ENCODE data around the gene CD99L2. TPM values are rescaled to one million over a fixed set of nuclear protein-coding genes. Genes with fewer than 3 reads are reported as not detected.
"Not testable (repeated sequence)": the region's sequence is repeated elsewhere in the genome, so short reads cannot be mapped to it uniquely, and the experiment has no call there.

The CD99L2 gene
- total RNA-seq, 2 donors from 2014 or later, result 12.3 to 15.4 TPM

GRCh38 chrX:150896632-150897031 is 1.8 kb downstream of the CD99L2 start:
- no peaks in the 10 kb centered on the region for H3K27me3 ChIP-seq
- DNase-seq, result no peak
- intact Hi-C loops (cut with DNase I), result no loop called here
- H3K27ac ChIP-seq, result no peak overlapping the region
- no peaks in the 10 kb centered on the region for H3K36me3 ChIP-seq
- H3K9me3 ChIP-seq, result no peaks in the 10 kb centered on the region
- no peak overlapping the region for H3K4me3 ChIP-seq
- H3K4me1 ChIP-seq, result no peaks in the 10 kb centered on the region
- no peak for TF ChIP-seq CTCF (IDR thresholded peaks at IDR 0.05)
- H3K9ac ChIP-seq (ENCODE audit: low read depth in 2 of 2, low read length in 2 of 2), result no peak overlapping the region

GRCh38 chrX:150893936-150894335 is 4.5 kb downstream of the CD99L2 start:
- no peak for TF ChIP-seq CTCF (IDR thresholded peaks at IDR 0.05)
- no peaks in the 10 kb centered on the region for H3K36me3 ChIP-seq
- H3K27ac ChIP-seq, result no peak overlapping the region
- no peaks in the 10 kb centered on the region for H3K27me3 ChIP-seq
- no peak overlapping the region for H3K9ac ChIP-seq (ENCODE audit: low read depth in 2 of 2, low read length in 2 of 2)
- no peaks in the 10 kb centered on the region for H3K9me3 ChIP-seq
- H3K4me1 ChIP-seq, result no peaks in the 10 kb centered on the region
- H3K4me3 ChIP-seq, result no peak overlapping the region
- intact Hi-C loops (cut with DNase I), result no loop called here
- DNase-seq, result no peak

- no peak for TF ChIP-seq CTCF (IDR thresholded peaks at IDR 0.05)
- intact Hi-C loops (cut with DNase I), result no loop called here
- Histone ChIP-seq H3K9ac (ENCODE audit: low read depth in 2 of 2, low read length in 2 of 2) (no peak overlapping the region), H3K27ac (no peak overlapping the region), H3K4me1 (no peaks in the 10 kb centered on the region), H3K4me3 (no peak overlapping the region), H3K27me3 (no peaks in the 10 kb centered on the region), H3K36me3 (no peaks in the 10 kb centered on the region), H3K9me3 (no peaks in the 10 kb centered on the region)
- no peak for DNase-seq
These were observed 9.3 kb downstream of the CD99L2 start for GRCh38 chrX:150889131-150889530.

GRCh38 chrX:150887906-150888465 is 10.5 kb downstream of the CD99L2 start:
- no peaks in the 10 kb centered on the region for H3K36me3 ChIP-seq
- H3K4me1 ChIP-seq, result no peaks in the 10 kb centered on the region
- intact Hi-C loops (cut with DNase I), result no loop called here
- DNase-seq, result no peak
- no peak overlapping the region for H3K4me3 ChIP-seq
- no peaks in the 10 kb centered on the region for H3K9me3 ChIP-seq
- H3K27ac ChIP-seq, result no peak overlapping the region
- H3K9ac ChIP-seq (ENCODE audit: low read depth in 2 of 2, low read length in 2 of 2), result no peak overlapping the region
- TF ChIP-seq CTCF (IDR thresholded peaks at IDR 0.05), result no peak
- H3K27me3 ChIP-seq, result no peaks in the 10 kb centered on the region

- H3K36me3 ChIP-seq; H3K27ac ChIP-seq; H3K9me3 ChIP-seq; intact Hi-C loops (cut with DNase I); H3K4me1 ChIP-seq; DNase-seq; H3K27me3 ChIP-seq; H3K4me3 ChIP-seq; H3K9ac ChIP-seq (ENCODE audit: low read depth in 2 of 2, low read length in 2 of 2): not testable (repeated sequence)
These were observed 11.2 kb downstream of the CD99L2 start for GRCh38 chrX:150887268-150887667.

GRCh38 chrX:150886381-150886780 is 12.1 kb downstream of the CD99L2 start:
- no peak for TF ChIP-seq CTCF (IDR thresholded peaks at IDR 0.05)
- H3K36me3 ChIP-seq, result no peaks in the 10 kb centered on the region
- no peak overlapping the region for H3K9ac ChIP-seq (ENCODE audit: low read depth in 2 of 2, low read length in 2 of 2)
- intact Hi-C loops (cut with DNase I), result no loop called here
- H3K4me3 ChIP-seq, result no peak overlapping the region
- no peak overlapping the region for H3K27ac ChIP-seq
- DNase-seq, result no peak
- no peaks in the 10 kb centered on the region for H3K9me3 ChIP-seq
- no peaks in the 10 kb centered on the region for H3K27me3 ChIP-seq
- H3K4me1 ChIP-seq, result no peaks in the 10 kb centered on the region
